ENCODE data around the gene TRIM25.

The TRIM25 gene

DNA sequence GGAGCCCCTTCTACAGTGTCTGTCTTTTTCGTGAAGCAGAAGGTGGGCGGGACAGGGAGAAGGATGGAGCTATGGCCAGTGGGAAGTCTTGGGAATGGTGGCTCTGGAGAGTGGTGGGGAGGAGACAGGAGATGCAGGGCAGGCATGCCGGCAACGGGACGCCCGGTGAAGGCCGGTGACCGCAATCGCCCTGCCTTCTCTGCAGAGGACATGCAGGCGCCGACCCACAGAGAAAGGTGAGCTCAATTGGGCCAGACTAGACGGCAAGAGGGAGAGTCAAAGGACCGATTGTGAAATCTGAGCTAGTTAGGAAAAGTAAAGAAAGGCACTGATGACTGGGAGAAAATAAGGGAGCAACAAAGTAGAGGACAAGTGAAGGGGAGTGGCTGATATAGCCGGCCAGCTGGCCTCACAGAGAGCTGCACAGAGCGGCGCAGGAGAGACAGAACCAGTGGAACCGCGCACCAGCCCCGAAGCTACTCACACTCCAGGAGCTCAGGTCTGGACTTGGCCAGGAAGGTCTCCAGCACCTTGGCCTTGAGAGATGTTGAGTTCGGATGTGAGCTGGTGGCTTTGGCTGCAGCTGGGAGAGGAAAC lies 18.9 kb downstream of the TRIM25 start:
- H3K4me1 Mint-ChIP-seq (ENCODE audit: low read depth): peaks cover 23% of the 10 kb centered on the region
- H3K27ac Mint-ChIP-seq: peak overlapping the region; percentile 74
- no peaks in the 10 kb centered on the region for H3K27me3 Mint-ChIP-seq (ENCODE audit: low read depth)
- no peak overlapping the region for H3K4me3 Mint-ChIP-seq
- H3K9me3 Mint-ChIP-seq: no peaks in the 10 kb centered on the region
- peaks cover 67% of the 10 kb centered on the region for H3K36me3 Mint-ChIP-seq (ENCODE audit: low read depth)

DNA sequence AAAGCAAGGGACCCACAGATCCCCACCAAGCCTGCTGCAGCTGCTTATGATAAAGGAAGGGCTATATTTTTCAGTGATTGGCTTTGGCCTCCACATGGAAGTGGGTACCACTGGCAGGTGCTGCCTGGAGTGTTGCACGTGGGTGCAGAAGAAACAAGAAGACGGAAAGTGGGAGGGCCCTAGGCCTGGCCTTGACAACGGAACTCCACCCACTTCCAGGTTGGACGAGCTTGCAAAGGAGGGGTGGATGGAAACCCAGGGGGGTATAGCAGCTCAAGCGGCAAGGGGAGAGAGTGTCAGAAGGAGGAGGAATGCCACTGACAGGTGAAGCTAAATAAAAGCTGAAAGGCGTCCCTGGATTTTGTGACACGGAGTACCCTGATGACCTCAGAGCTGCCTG lies 20.3 kb downstream of the TRIM25 start:
- H3K4me3 Mint-ChIP-seq: no peak overlapping the region
- peaks cover 23% of the 10 kb centered on the region for H3K4me1 Mint-ChIP-seq (ENCODE audit: low read depth)
- H3K9me3 Mint-ChIP-seq: no peaks in the 10 kb centered on the region
- peaks cover 74% of the 10 kb centered on the region for H3K36me3 Mint-ChIP-seq (ENCODE audit: low read depth)
- no peak overlapping the region for H3K27ac Mint-ChIP-seq
- no peaks in the 10 kb centered on the region for H3K27me3 Mint-ChIP-seq (ENCODE audit: low read depth)

DNA sequence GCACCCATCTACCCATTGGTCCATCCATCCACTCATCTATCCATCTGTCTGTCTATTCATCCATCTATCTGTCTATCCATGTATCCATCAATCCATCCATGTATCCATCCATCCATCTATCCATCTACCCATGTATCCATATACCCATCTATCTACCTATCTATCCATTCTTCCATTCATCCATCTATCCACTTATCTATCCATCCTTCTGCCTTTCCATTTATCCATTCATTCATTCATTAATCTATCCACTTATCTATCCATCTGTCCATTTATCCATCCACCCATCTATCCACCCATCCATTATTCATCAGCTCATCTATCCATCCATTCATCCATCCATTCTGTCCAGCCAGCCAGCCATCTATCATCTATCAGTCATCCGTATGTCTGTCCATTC lies 21.5 kb downstream of the TRIM25 start:
- peaks cover 18% of the 10 kb centered on the region for H3K4me1 Mint-ChIP-seq (ENCODE audit: low read depth)
- H3K36me3 Mint-ChIP-seq (ENCODE audit: low read depth): peaks cover 74% of the 10 kb centered on the region
- no peak overlapping the region for H3K4me3 Mint-ChIP-seq
- no peaks in the 10 kb centered on the region for H3K27me3 Mint-ChIP-seq (ENCODE audit: low read depth)
- H3K9me3 Mint-ChIP-seq: peaks cover 3% of the 10 kb centered on the region
- no peak overlapping the region for H3K27ac Mint-ChIP-seq

DNA sequence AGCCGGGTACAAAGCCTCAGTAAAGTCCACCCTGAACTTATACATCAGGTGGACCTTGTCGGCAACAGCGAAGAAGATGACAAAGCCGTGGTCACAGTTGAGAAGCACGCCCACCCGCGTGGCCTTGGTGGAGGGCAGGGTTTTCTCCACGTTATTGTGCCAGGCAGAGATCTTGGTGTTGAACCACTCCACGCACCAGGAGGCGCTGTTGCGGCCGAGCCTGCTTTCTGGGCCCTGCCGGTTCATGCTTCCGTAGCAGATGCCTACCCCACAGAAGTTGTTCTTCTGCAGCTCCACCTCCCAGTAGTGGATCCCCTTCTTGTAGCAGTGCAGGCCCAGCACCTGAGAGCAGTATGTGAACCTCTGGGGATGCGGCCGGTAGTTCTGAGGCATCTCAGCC lies 22.1 kb downstream of the TRIM25 start:
- Mint-ChIP-seq H3K4me3 (no peak overlapping the region), H3K27ac (no peak overlapping the region), H3K36me3 (ENCODE audit: low read depth) (peaks cover 74% of the 10 kb centered on the region), H3K4me1 (ENCODE audit: low read depth) (peaks cover 18% of the 10 kb centered on the region), H3K9me3 (peaks cover 3% of the 10 kb centered on the region), H3K27me3 (ENCODE audit: low read depth) (no peaks in the 10 kb centered on the region)

DNA sequence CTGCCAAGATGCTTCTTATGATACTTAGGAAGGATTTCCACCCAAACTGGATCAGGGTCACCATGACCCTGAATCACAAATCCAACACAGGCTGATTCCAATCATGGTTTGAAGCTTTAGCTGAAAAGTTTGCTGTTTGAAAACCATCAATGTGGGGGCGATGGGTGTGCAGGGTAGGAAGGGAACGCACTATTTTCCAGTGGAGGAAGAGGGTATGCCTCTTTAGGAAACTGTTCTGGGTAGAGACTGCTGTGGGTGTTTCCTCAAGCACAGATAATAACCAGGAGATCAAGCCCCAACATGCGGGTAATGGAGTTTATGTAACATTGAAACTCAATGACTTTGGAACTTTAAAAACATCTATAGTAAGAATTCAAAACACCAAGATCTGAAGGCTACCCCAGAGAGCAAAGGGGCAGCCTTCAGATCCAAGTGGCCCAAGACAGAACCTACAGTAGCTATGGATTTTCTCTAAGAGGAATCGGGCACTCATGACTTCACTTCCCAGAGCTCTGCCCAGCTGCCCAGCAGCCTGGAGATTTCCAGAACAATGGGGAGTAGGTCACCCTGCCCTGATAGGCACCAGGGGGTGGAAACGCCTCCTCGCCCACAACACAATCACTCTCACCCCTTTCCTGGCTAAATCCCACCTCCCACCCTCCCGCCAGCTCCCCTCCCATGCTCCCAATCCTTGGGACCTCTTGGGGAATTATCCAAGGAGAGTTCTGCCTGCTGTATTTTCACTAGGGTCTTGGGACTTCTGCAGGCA lies 22.8 kb downstream of the TRIM25 start:
- no peak overlapping the region for H3K4me3 Mint-ChIP-seq
- H3K36me3 Mint-ChIP-seq (ENCODE audit: low read depth): peaks cover 80% of the 10 kb centered on the region
- no peaks in the 10 kb centered on the region for H3K27me3 Mint-ChIP-seq (ENCODE audit: low read depth)
- H3K4me1 Mint-ChIP-seq (ENCODE audit: low read depth): peaks cover 18% of the 10 kb centered on the region
- H3K9me3 Mint-ChIP-seq: peaks cover 3% of the 10 kb centered on the region
- peak overlapping the region; percentile 8 for H3K27ac Mint-ChIP-seq

DNA sequence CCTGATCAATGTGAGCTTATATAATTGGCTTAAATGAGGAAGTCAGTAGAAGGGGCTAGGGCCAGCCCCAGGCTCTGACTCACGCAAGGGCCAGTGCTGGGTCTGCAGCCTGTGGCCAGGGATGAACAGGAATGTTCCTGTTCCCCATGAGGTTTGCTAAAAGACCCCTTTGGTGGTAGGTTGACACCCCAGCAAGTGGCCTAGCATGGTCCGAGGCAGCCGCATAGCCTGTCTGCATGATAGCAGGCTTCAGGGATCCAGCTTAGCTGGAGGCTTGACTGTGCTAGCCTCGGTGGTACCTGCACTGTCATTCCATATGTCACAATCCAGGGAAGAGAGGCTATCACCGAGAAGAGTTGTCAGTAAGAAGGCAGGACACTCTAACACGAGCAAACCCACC lies 23.5 kb downstream of the TRIM25 start:
- no peak overlapping the region for H3K27ac Mint-ChIP-seq
- peaks cover 74% of the 10 kb centered on the region for H3K36me3 Mint-ChIP-seq (ENCODE audit: low read depth)
- H3K9me3 Mint-ChIP-seq: peaks cover 3% of the 10 kb centered on the region
- H3K4me3 Mint-ChIP-seq: no peak overlapping the region
- no peaks in the 10 kb centered on the region for H3K27me3 Mint-ChIP-seq (ENCODE audit: low read depth)
- peaks cover 18% of the 10 kb centered on the region for H3K4me1 Mint-ChIP-seq (ENCODE audit: low read depth)

DNA sequence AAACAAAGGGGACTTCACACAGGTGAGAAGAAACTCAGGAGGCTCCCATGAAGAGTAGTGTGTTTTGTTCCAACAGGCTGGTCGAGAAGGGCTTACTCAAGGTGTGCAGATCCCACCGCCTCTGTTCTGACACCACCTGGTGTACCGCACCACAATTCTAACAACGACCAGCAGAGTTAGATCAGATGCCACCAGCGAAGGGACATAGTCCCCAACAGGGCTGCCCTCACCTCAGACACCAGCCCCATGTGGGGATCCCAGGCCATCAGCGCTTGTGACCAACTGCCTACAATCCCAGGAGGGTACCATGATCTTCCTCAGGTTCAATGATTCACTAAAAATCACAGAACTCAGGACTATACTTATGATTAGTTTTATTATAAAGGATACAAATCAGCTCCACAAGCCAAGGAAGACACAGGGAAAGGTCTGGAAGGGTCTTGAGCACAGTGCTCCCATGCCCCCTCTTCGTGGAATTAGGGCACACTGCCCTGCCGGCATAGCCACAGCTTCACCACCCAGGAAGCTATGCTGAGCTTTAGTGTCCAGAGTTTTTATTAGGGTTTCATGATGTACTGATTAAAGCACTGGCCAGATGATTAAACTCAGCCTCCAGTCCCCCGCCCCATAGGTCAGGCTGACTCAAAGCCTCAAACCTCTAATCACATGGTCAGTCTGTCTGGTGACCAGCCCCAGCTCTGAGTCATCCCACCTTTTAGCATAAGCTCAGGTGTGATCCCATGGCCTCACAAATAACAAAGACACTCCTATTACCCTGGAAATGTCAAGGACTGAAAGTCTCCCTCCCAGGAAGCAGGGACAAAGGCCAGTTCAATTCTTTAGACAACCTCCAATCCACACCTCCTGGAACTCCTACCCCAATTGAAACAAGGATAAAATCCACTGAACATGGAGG lies 26.0 kb downstream of the TRIM25 start:
- peaks cover 3% of the 10 kb centered on the region for H3K9me3 Mint-ChIP-seq
- H3K4me3 Mint-ChIP-seq: no peak overlapping the region
- H3K36me3 Mint-ChIP-seq (ENCODE audit: low read depth): peaks cover 57% of the 10 kb centered on the region
- peaks cover 9% of the 10 kb centered on the region for H3K4me1 Mint-ChIP-seq (ENCODE audit: low read depth)
- H3K27ac Mint-ChIP-seq: no peak overlapping the region
- no peaks in the 10 kb centered on the region for H3K27me3 Mint-ChIP-seq (ENCODE audit: low read depth)

DNA sequence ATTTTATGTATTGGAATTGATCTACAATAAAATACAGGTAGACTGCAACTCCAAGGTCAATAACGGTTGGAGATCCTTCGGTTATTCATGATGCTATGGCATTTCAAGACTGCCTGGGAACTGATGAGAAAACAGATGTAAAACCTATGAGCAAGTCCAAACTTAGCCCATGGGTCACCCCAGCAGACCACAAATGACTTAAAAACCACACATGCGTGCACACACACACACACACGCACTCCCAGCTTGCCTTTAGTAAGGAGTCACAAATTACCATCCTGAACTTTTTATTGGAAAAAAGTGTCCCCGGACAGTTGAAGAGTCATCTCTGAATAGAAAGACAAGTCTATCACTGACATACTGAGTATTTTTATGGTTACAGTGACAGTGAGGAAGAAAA lies 26.7 kb downstream of the TRIM25 start:
- peaks cover 2% of the 10 kb centered on the region for H3K4me1 Mint-ChIP-seq (ENCODE audit: low read depth)
- peaks cover 50% of the 10 kb centered on the region for H3K36me3 Mint-ChIP-seq (ENCODE audit: low read depth)
- H3K27ac Mint-ChIP-seq: no peak overlapping the region
- H3K9me3 Mint-ChIP-seq: peaks cover 3% of the 10 kb centered on the region
- no peak overlapping the region for H3K4me3 Mint-ChIP-seq
- no peaks in the 10 kb centered on the region for H3K27me3 Mint-ChIP-seq (ENCODE audit: low read depth)

DNA sequence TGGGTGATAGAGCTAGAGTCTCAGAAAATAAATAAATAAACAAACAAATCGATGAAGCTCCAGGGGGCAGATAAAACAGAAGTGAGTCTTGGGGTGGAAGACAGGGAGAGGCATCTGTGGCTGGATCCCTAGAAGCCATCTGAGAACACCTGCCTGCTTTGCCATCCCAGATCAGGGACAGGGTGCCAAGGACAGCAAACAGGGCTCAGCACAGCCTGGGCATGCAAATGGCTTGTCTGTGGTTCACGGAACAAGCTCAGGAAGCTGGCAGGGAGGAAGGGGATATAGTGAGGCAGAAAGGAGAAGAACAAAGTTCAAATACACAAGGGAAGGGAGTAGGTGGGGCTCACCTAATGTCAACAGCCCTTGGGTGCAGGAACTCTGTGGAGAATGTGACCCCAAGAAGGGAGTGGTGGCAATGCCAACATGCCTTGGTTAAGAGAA lies 27.5 kb downstream of the TRIM25 start:
- H3K36me3 Mint-ChIP-seq (ENCODE audit: low read depth): peaks cover 49% of the 10 kb centered on the region
- H3K9me3 Mint-ChIP-seq: peaks cover 3% of the 10 kb centered on the region
- H3K27me3 Mint-ChIP-seq (ENCODE audit: low read depth): no peaks in the 10 kb centered on the region
- H3K4me1 Mint-ChIP-seq (ENCODE audit: low read depth): peaks cover 2% of the 10 kb centered on the region
- H3K27ac Mint-ChIP-seq: peak overlapping the region; percentile 5
- no peak overlapping the region for H3K4me3 Mint-ChIP-seq

DNA sequence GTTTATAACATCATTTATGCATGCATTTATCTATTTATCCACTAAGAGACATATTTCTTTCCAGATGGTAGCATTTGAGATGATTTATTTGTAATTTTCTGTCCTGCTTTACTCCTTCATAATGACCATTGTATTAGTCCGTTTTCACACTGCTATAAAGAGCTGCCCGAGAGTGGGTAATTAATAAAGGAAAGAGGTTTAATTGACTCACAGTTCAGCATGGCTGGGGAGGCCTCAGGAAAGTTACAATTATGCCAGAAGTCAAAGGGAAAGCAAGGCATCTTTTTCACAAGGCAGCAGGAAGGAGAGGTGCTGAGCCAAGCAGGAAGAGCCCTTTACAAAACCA lies 28.6 kb downstream of the TRIM25 start:
- Mint-ChIP-seq H3K36me3 (ENCODE audit: low read depth) (peaks cover 42% of the 10 kb centered on the region), H3K4me1 (ENCODE audit: low read depth) (peaks cover 2% of the 10 kb centered on the region), H3K4me3 (no peak overlapping the region), H3K27ac (no peak overlapping the region), H3K27me3 (ENCODE audit: low read depth) (no peaks in the 10 kb centered on the region), H3K9me3 (peaks cover 3% of the 10 kb centered on the region)

DNA sequence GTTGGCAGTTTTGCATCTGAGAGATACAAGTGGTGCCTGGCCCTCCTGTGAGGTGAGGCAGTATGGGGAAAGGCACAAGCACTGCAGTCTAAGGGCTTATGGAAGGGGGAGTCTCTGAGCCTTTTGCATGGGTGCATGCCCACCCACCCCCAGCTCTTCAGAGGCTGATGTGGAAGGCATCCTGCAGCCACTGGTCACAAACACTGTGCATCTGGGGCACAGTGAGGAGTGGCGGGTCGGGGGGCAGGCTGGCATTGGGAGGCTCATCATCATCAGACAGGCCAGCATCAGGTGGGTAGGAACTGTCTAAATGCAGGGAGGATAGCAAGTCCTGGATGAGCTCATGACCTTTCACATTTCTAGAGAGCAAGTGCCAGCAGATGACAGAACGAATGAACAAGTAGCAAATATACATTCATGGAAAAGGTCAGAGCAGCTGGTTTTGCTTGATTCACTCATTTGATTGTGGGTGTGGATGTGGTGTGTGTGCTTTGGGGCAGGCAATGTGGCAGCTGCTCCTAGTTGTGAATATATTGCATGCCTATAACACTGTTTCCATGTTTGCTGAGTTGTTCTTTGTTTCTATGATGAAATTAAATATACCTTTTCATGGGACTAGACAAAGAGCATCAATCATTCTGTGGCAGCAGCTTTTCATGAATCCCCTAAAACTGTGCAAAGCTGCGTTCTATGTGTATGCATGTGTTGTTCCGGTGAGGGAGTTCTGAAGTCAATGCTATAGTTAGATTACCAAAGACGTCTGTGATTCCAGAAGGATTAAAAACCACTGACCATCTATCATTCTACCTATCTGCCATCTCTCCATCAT lies 29.2 kb downstream of the TRIM25 start:
- Mint-ChIP-seq H3K36me3 (ENCODE audit: low read depth) (peaks cover 36% of the 10 kb centered on the region), H3K27me3 (ENCODE audit: low read depth) (no peaks in the 10 kb centered on the region), H3K4me3 (no peak overlapping the region), H3K4me1 (ENCODE audit: low read depth) (peaks cover 2% of the 10 kb centered on the region), H3K27ac (no peak overlapping the region), H3K9me3 (peaks cover 3% of the 10 kb centered on the region)

DNA sequence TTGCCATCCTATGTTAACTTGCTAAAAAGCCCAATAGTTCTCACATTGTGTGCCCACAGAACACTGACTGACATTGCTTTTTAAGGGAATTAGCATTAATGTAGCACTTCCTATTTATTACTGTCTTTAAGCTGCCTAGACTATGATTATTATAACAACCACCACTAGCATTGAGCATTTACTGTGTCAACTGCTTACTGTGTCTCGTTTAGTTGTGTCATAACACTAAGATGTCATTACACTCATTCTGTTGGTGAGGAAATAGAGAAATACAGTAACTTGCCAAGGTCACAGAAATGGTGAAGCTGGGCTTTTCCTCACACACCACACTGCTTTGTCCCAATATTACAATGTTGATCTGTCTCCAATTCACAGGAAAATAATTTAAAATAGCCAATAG lies 30.2 kb downstream of the TRIM25 start:
- Mint-ChIP-seq H3K36me3 (ENCODE audit: low read depth) (peaks cover 26% of the 10 kb centered on the region), H3K4me1 (ENCODE audit: low read depth) (peaks cover 2% of the 10 kb centered on the region), H3K27me3 (ENCODE audit: low read depth) (no peaks in the 10 kb centered on the region), H3K27ac (no peak overlapping the region), H3K9me3 (peaks cover 3% of the 10 kb centered on the region), H3K4me3 (no peak overlapping the region)

DNA sequence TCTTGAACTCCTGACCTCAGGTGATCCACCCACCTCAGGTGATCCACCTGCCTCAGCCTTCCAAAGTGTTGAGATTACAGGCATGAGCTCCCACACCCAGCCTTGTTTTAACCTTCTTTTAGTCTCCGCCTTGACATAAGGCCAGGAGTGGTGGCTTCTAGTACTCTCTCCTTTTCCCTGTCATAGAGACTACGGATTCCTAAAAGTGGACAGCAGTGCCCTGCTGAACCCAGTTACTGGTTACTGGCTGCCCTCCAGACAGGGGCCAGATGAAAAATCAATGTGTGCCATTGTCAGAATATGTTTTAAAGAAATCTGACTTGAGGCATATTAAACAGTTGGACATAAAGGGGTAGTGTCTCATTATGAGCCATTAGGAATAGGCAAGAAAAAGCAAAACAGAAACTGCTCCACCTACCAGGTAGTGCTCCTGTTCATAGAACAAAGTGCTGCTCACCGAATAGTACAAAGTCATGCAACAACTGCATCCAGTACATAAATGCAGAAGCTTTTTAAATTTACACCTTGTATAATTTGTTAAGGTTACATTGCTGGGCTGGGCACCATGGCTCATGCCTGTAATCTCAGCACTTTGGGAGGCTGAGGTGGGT lies 32.1 kb downstream of the TRIM25 start:
- Mint-ChIP-seq H3K27me3 (ENCODE audit: low read depth) (peaks cover 6% of the 10 kb centered on the region), H3K9me3 (no peaks in the 10 kb centered on the region), H3K36me3 (ENCODE audit: low read depth) (peaks cover 10% of the 10 kb centered on the region), H3K4me3 (no peak overlapping the region), H3K27ac (no peak overlapping the region), H3K4me1 (ENCODE audit: low read depth) (peaks cover 2% of the 10 kb centered on the region)

DNA sequence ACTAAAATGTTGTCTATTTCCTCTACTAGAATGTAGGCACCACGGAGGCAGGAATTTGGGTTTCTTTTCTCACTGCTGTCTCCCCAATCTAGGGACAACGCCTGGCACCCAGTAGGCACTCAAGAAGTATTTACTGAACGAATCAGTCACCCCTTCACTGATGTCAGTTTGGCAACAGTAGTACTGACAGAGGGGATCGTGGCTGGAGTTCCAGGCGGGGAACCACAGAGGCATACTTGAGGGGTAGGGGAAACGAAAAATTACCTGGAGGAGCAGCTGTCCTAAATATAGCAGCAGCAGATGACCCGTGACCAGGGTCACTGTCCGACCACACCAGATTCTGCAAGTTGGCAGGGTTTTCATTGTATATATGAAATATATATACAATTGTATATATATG lies 33.3 kb downstream of the TRIM25 start:
- H3K27ac Mint-ChIP-seq: no peak overlapping the region
- H3K9me3 Mint-ChIP-seq: no peaks in the 10 kb centered on the region
- peaks cover 2% of the 10 kb centered on the region for H3K4me1 Mint-ChIP-seq (ENCODE audit: low read depth)
- H3K27me3 Mint-ChIP-seq (ENCODE audit: low read depth): peaks cover 6% of the 10 kb centered on the region
- H3K4me3 Mint-ChIP-seq: no peak overlapping the region
- H3K36me3 Mint-ChIP-seq (ENCODE audit: low read depth): peaks cover 3% of the 10 kb centered on the region

Data from T-helper 1 cell treated with Interleukin-12 subunit alpha and Interleukin-12 subunit beta and Interleukin-4 antibody, amounts not matched to agents 30 μg/mL and 1 μg/mL, for 36 hours (primary cell).